ENCODE results near the gene RARB. TPM values are rescaled to one million over a fixed set of nuclear protein-coding genes. Genes with fewer than 3 reads are reported as not detected.
A peak's percentile ranks its signal among the peaks of the same experiment; 100 is the strongest.

The RARB gene
- total RNA-seq, 1 donor from 2014 or later: 15.2 TPM

DNA sequence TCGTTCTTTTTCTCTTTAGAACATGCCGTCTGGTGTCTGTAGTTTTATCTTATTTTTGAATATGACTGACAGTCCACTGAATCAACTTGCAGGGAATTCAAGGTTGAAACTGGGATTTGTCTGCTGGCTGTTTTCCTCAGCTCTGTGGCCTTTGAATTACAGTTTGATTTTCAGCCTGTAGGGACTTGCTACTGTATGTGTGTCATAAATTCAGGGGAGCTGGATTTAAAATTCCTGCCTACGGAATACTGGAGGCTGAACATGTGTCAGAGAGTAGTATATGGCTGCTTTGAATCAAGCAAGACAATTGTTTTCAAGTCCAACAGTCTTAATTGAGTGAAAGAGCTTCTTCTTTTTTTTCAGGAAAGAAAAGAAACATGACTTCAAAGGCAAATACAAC lies 33.9 kb downstream of the RARB start:
- intact Hi-C loops (cut with DNase I): no loop called here
- DNase-seq (ENCODE audit: low spot score) (no peak), ATAC-seq (no peak)

DNA sequence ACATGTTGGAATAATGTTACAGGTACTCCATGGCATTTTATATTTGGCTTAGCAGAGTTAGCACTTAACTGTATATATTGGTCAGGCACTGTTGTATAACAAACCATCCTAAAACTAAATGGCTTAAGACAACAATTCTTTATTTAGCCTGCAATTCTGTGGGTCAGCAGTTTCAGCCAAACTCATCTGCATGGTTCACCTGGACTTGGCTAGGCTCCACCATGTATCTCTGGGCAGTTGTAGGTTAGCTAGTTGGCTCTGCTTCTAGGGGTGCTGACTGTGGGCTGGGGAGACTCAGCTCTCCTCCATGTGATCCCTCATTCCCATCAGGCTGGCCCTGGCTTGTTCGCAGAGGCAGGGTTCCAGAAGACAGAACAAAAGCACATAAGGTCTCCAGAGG lies 34.4 kb downstream of the RARB start:
- DNase-seq (ENCODE audit: low spot score) (no peak), ATAC-seq (peak; percentile 16)
- intact Hi-C loops (cut with DNase I): no loop called here

DNA sequence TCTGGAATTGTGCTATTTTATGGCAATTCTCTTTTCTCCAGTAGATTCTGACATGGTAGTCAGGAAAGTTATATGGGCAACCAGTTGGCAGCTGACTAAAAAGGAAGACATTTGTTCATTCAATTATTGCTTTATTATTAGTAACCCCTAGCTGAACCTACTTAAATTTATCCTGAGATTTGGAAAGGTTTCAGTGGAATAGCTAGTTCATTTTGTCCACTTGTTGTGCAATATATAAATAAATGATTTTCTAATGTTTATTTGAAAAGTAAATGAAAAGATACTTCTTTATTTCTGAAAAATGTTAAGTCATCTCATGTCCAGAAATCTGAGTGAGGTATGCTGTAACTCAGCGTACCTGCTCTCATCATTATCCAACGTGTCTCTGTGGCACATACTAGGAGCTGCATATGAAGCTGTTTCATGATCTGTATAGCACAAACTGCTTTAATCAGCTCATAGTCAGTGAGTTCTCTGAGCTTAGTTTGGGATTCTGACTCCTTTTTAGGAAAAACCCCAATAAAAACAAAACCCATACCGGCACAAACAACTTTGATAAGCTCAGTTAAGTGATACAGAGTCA lies 35.9 kb downstream of the RARB start:
- no peak for DNase-seq (ENCODE audit: low spot score)
- ATAC-seq: no peak
- intact Hi-C loops (cut with DNase I): no loop called here

DNA sequence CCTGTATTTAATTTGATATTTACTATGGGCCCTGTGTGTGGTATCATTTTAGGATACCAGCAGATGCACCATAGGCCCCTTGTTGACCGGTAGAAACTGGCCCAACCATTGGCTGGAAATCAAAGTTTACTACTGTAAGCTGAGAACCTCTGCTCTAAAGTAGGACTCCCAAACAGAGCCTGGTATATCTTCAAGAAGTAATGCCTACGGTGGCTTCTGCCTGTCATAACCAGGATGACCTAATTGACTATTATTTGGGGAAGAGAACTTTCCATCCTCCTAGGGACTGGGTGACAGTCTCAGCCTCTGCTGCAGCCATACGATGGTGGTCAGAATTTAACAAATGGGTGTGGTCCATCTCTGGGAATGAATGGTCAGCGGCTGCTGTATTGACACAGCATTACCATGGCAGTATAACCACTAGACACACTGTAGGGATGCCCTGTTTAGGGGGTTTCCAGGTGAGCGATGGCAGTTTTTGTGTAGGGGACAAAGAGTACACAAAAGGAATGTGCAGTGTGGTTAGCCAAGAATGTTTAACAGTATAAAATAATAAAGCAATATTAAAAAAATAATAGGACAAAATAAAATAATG lies 37.3 kb downstream of the RARB start:
- ATAC-seq (no peak), DNase-seq (ENCODE audit: low spot score) (no peak)
- intact Hi-C loops (cut with DNase I): no loop called here

- peak; percentile 94 for ATAC-seq
- peak; percentile 77 for DNase-seq (ENCODE audit: low spot score)
- intact Hi-C loops (cut with DNase I): no loop called here
Measured at GRCh38 chr3:25468866-25469319, 40.8 kb downstream of the RARB start.

GRCh38 chr3:25469558-25469957 lies 41.5 kb downstream of the RARB start:
- intact Hi-C loops (cut with DNase I): no loop called here
- ATAC-seq (peak; percentile 44), DNase-seq (ENCODE audit: low spot score) (no peak)

GRCh38 chr3:25471081-25471768 lies 43.2 kb downstream of the RARB start:
- ATAC-seq (no peak), DNase-seq (ENCODE audit: low spot score) (no peak)
- intact Hi-C loops (cut with DNase I): no loop called here

DNA sequence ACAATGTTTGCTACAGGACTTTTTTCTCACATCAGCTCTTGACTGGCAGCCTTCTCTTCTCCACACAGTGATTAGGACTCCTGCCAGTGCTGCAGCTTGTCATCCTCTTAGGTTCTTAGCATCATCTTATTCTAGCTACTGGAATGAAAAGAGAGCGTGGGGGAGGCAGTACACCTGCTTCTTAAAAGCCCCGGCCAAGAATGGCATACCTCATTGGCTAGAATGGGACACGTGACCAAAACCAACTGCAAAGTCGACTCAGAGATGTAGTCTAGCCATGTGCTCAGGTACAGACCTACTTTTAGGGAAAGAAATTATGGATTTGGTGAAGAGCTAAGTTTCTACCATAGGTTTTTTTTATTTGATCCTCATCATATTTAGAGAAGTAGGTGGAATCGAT lies 44.1 kb downstream of the RARB start:
- intact Hi-C loops (cut with DNase I): no loop called here
- no peak for ATAC-seq
- DNase-seq (ENCODE audit: low spot score): no peak

- intact Hi-C loops (cut with DNase I): no loop called here
- ATAC-seq (no peak), DNase-seq (ENCODE audit: low spot score) (no peak)
Measured at GRCh38 chr3:25472731-25473130, 44.7 kb downstream of the RARB start.

GRCh38 chr3:25473246-25473645 lies 45.2 kb downstream of the RARB start:
- no peak for DNase-seq (ENCODE audit: low spot score)
- intact Hi-C loops (cut with DNase I): no loop called here
- no peak for ATAC-seq

DNA sequence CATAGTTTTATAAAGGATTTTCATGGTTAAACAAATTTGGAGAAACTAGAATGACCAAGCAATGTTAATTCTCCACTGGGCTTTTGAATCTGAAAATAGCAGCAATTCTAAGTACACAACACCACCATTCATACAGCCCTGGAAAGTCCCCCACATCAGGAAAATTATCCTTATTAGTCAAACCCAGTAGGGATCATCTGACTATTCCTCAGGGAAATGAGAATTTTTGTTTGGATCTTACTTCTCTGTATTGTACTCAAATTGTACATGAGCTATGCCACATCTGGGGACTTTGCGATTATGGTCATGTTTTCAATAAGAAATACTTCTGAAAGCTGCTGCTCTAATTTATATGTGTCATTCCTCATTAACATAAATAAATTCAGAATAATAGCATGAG lies 46.0 kb downstream of the RARB start:
- peak; percentile 53 for ATAC-seq
- intact Hi-C loops (cut with DNase I): no loop called here

GRCh38 chr3:25476639-25477038 lies 48.6 kb downstream of the RARB start:
- intact Hi-C loops (cut with DNase I): no loop called here
- ATAC-seq (peak; percentile 38), DNase-seq (ENCODE audit: low spot score) (no peak)

More for the DNA sequence above, 46.0 kb downstream of the RARB start:
- no peak for DNase-seq (ENCODE audit: low spot score)

DNA sequence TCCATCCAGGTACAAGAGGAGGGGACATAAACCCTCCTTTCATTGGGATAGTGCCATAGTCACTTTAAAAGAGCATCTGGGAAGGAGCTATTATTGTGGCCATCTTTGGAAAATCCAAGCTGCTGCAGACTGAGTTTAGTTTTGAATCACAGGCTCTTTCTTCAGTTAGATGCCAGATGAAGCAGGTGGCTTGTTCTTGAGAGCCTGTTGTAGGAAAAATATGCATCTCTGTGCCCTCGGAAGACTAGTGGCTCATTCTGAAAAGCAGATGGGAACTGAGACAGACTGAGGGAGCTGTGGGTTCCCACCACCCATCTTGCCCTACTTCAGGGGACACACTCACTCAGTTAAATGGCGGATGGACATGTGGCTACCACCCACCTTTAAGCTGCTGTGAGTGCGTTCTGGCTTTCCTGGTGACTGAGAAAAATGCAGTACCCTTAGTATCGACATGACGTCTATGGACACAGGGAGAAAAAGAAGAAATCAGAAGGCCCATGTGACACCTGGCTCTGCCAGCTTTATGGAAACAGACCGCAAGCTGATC lies 50.2 kb downstream of the RARB start:
- DNase-seq (ENCODE audit: low spot score) (no peak), ATAC-seq (no peak)
- intact Hi-C loops (cut with DNase I): no loop called here

DNA sequence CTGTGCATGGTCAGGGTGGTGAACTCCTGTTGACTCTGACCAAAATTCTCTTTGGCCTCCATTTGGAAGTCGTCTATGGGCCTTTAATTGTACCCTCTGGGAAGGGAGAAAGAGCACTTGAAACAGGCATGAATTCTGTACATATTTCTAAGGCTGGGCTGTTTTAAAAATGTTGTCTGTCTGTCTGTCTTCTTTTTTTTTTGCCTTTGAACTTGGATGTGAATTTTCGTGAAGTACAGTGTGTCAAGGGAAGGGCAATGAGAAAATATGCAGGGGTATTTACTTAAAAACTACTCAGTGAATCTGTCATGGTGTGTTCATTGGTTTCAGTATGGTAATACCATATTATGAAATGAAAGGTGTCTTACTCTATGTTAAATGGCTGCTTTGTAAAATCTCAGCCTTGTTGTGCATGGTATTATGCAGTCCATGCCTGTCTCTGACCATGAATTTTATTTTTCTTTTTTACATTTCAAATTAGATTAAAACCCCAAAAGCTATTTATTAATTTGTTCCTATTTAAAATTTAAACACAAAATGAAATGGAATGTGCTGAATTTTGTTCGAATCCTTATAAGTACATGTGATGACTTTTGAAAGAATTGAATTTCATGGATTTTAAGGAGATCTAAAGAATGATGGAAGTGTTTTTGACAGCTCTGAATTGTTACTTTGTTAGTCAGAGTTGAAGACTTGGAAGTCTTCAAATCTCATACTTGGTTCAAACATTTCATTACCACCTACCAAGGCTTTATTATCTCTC lies 51.1 kb downstream of the RARB start:
- intact Hi-C loops (cut with DNase I): no loop called here

DNA sequence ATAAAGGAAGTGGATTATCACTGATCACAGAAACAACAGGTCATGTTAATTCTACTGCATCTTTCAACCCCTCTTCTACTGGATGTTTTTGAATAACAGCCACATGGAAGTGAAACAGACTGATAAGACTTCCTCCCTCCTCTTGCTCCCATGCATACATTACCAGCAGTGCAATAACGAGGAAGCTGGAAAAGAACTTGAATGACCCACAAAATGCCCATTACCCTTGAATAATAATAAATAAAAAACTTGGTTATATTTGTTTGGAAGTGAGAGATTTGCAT lies 51.6 kb downstream of the RARB start:
- intact Hi-C loops (cut with DNase I): no loop called here
- DNase-seq (ENCODE audit: low spot score) (no peak), ATAC-seq (no peak)

More for the DNA sequence above, 51.1 kb downstream of the RARB start:
- ATAC-seq: peak; percentile 14
- no peak for DNase-seq (ENCODE audit: low spot score)

- no peak for ATAC-seq
- intact Hi-C loops (cut with DNase I): no loop called here
- no peak for DNase-seq (ENCODE audit: low spot score)
Measured at GRCh38 chr3:25480811-25481210, 52.7 kb downstream of the RARB start.

GRCh38 chr3:25481386-25481785 lies 53.3 kb downstream of the RARB start:
- DNase-seq (ENCODE audit: low spot score) (no peak), ATAC-seq (no peak)
- intact Hi-C loops (cut with DNase I): no loop called here

DNA sequence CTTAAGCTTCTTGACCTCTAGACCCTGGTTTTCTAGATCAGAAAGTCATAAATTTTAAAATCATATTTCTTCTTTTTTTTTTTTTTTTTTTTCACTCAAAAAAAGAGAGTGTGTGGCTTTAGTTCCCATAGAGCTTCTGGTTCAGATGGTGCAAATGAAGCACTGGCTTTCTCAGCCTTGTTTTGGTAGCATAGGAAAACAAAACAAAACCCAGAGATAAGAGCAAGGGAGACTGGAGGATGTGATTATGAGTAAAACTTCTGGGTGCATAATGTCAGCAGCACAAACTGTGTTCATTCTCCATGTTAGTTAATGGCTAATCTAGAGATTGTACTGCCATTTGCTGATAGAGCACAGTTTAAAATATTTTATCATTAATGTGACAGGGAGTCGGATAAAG lies 55.4 kb downstream of the RARB start:
- DNase-seq (ENCODE audit: low spot score) (no peak), ATAC-seq (no peak)
- intact Hi-C loops (cut with DNase I): no loop called here

- intact Hi-C loops (cut with DNase I): no loop called here
- DNase-seq (ENCODE audit: low spot score) (no peak), ATAC-seq (peak; percentile 35)
Measured at GRCh38 chr3:25485673-25486072, 57.6 kb downstream of the RARB start.

DNA sequence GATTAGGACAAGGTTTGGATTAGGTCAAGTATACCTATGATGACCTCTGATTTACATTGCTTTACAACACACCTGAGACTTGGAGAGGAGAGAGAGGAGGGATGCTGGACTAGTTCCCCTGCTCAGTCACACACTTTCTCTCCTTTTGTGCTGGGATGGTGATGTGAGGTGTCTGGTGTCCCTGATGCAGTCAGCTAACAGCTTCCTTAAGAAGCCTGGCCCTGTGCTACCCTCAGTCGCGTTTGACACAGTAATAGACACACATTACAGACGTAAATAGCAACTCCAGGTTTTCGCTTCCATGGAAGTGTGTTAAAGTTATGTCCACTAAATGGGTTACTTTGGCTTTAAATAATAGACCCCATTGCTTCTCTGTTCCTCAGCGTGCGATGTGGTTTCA lies 58.9 kb downstream of the RARB start:
- ATAC-seq (no peak), DNase-seq (ENCODE audit: low spot score) (no peak)
- intact Hi-C loops (cut with DNase I): no loop called here

All from sciatic nerve (tissue), 2 donors.